OCI-LY1 (cell line): ENCODE data around the gene ALDH3A1.
"Not testable (repeated sequence)": the region's sequence is repeated elsewhere in the genome, so short reads cannot be mapped to it uniquely, and the experiment has no call there.

ENCODE experiments used
- H2AFZ ChIP-seq: fragments of 200-600 bp; sonication (generic), shearing (Covaris generic); 2 replicates; pipeline ENCODE4 v1.6.0; 2014; ENCODE audit warnings: antibody characterized with exemption, mild to moderate bottlenecking, low read length
- H3F3A ChIP-seq: fragments of 200-600 bp; sonication (generic), shearing (Covaris generic); 2 replicates; pipeline ENCODE4 v1.6.0; 2014; ENCODE audit warnings: mild to moderate bottlenecking, antibody characterized with exemption, low read length, moderate library complexity; ENCODE audit not compliant: insufficient read depth
- H3K27ac ChIP-seq: fragments of 200-600 bp; sonication (generic); 2 replicates; pipeline ENCODE4 v1.5.1; 2014; ENCODE audit warnings: low read length, mixed run types, mild to moderate bottlenecking, low read depth; ENCODE audit not compliant: poor library complexity, severe bottlenecking
- H3K27me3 ChIP-seq: fragments of 200-600 bp; sonication (generic); 2 replicates; pipeline ENCODE4 v1.6.0; 2014; ENCODE audit warnings: antibody characterized with exemption, mild to moderate bottlenecking, low read length, moderate library complexity; ENCODE audit not compliant: insufficient read depth
- H3K36me3 ChIP-seq: fragments of 200-600 bp; sonication (generic); 2 replicates; pipeline ENCODE4 v1.6.1; 2014; ENCODE audit warnings: mild to moderate bottlenecking, antibody characterized with exemption, low read length, moderate library complexity, mixed read lengths; ENCODE audit not compliant: insufficient read depth
- H3K4me1 ChIP-seq: fragments of 200-600 bp; sonication (generic); 2 replicates; pipeline ENCODE4 v1.5.1; 2014; ENCODE audit warnings: mild to moderate bottlenecking, low read length, moderate library complexity; ENCODE audit not compliant: insufficient read depth, severe bottlenecking
- H3K4me2 ChIP-seq: fragments of 200-600 bp; sonication (generic), shearing (Covaris generic); 2 replicates; pipeline ENCODE4 v1.6.1; 2014; ENCODE audit warnings: low read length
- H3K4me3 ChIP-seq: fragments of 200-600 bp; sonication (generic); 2 replicates; pipeline ENCODE4 v1.5.1; 2014; ENCODE audit warnings: low read length, low read depth, mild to moderate bottlenecking, mixed read lengths; ENCODE audit not compliant: poor library complexity, severe bottlenecking
- H3K79me2 ChIP-seq: fragments of 200-600 bp; shearing (Covaris generic); 2 replicates; pipeline ENCODE4 v1.6.1; 2016; ENCODE audit warnings: mixed run types, low read length, mixed read lengths; ENCODE audit not compliant: insufficient read depth
- H3K9ac ChIP-seq: fragments of 200-600 bp; sonication (generic), shearing (Covaris generic); 2 replicates; pipeline ENCODE4 v1.6.1; 2014; ENCODE audit warnings: mild to moderate bottlenecking, low read length, mixed read lengths
- H3K9me2 ChIP-seq: fragments of 200-600 bp; sonication (generic), shearing (Covaris generic); 2 replicates; pipeline ENCODE4 v1.6.1; 2014; ENCODE audit warnings: low read depth, mild to moderate bottlenecking, low read length, mixed read lengths
- H3K9me3 ChIP-seq: fragments of 200-600 bp; shearing (Covaris generic); 2 replicates; pipeline ENCODE4 v1.6.1; 2014; ENCODE audit warnings: low read length, mixed read lengths
- H4K20me1 ChIP-seq: fragments of 200-600 bp; sonication (generic), shearing (Covaris generic); 2 replicates; pipeline ENCODE4 v1.6.0; 2016; ENCODE audit warnings: mild to moderate bottlenecking, low read length; ENCODE audit not compliant: insufficient read depth
- CTCF ChIP-seq: fragments of 200-600 bp; sonication (generic), shearing (Covaris generic); IDR thresholded peaks from 2 replicates; pipeline ENCODE4 v1.5.1; 2017; ENCODE audit warnings: mild to moderate bottlenecking, antibody characterized with exemption, low read length, moderate library complexity, mixed read lengths
- EZH2 ChIP-seq: fragments of 200-600 bp; sonication (generic), shearing (Covaris generic); IDR thresholded peaks from 2 replicates; pipeline ENCODE4 v1.8.0; 2017; ENCODE audit warnings: borderline replicate concordance, mixed run types, mild to moderate bottlenecking, antibody characterized with exemption, low read length, moderate library complexity, mixed read lengths

The ALDH3A1 gene

GRCh38 chr17:19766421-19767270 is 18.5 kb upstream of the ALDH3A1 start:
- H3K27ac ChIP-seq, result no peak overlapping the region
- no peak overlapping the region for H3K9ac ChIP-seq
- H2AFZ ChIP-seq, result no peak overlapping the region
- no peaks in the 10 kb centered on the region for H3K9me3 ChIP-seq
- H3K4me3 ChIP-seq, result no peak overlapping the region
- H3K27me3 ChIP-seq, result no peaks in the 10 kb centered on the region
- no peaks in the 10 kb centered on the region for H3K9me2 ChIP-seq
- TF ChIP-seq EZH2 (no peak), CTCF (peak; percentile 97)
- H3K79me2 ChIP-seq, result no peaks in the 10 kb centered on the region
- no peaks in the 10 kb centered on the region for H3F3A ChIP-seq
- no peaks in the 10 kb centered on the region for H3K4me1 ChIP-seq
- no peaks in the 10 kb centered on the region for H4K20me1 ChIP-seq
- no peaks in the 10 kb centered on the region for H3K36me3 ChIP-seq
- H3K4me2 ChIP-seq, result no peak overlapping the region

- Histone ChIP-seq H3K4me1 (no peaks in the 10 kb centered on the region), H2AFZ (no peak overlapping the region), H3K36me3 (no peaks in the 10 kb centered on the region), H4K20me1 (no peaks in the 10 kb centered on the region), H3K9me3 (no peaks in the 10 kb centered on the region), H3K27ac (no peak overlapping the region), H3K9me2 (no peaks in the 10 kb centered on the region), H3K79me2 (no peaks in the 10 kb centered on the region), H3K9ac (no peak overlapping the region), H3F3A (no peaks in the 10 kb centered on the region), H3K27me3 (no peaks in the 10 kb centered on the region), H3K4me2 (no peak overlapping the region), H3K4me3 (no peak overlapping the region)
- no peak for TF ChIP-seq EZH2
- no peak for TF ChIP-seq CTCF
Measured at GRCh38 chr17:19766016-19766415, 17.9 kb upstream of the ALDH3A1 start.

GRCh38 chr17:19763991-19764390 is 15.9 kb upstream of the ALDH3A1 start:
- H3K4me3 ChIP-seq, H3K4me1 ChIP-seq, H3K9me2 ChIP-seq, H3K79me2 ChIP-seq, H2AFZ ChIP-seq, H3K4me2 ChIP-seq, H3K9me3 ChIP-seq, H3K27ac ChIP-seq, H3K36me3 ChIP-seq, H4K20me1 ChIP-seq, H3K27me3 ChIP-seq, H3F3A ChIP-seq, H3K9ac ChIP-seq: not testable (repeated sequence)

- Histone ChIP-seq H3K4me2 (no peak overlapping the region), H3F3A (no peaks in the 10 kb centered on the region), H3K27ac (no peak overlapping the region), H3K9ac (no peak overlapping the region), H3K27me3 (no peaks in the 10 kb centered on the region), H3K4me3 (no peak overlapping the region), H3K9me2 (no peaks in the 10 kb centered on the region), H2AFZ (no peak overlapping the region), H3K9me3 (no peaks in the 10 kb centered on the region), H3K36me3 (no peaks in the 10 kb centered on the region), H4K20me1 (no peaks in the 10 kb centered on the region), H3K4me1 (no peaks in the 10 kb centered on the region), H3K79me2 (no peaks in the 10 kb centered on the region)
- no peak for TF ChIP-seq EZH2
- no peak for TF ChIP-seq CTCF
Measured at GRCh38 chr17:19763416-19763815, 15.3 kb upstream of the ALDH3A1 start.
